Activated CD8-positive, alpha-beta memory T cell treated with anti-CD3 and anti-CD28 coated beads for 36 hours (primary cell): Measurements from ENCODE around the gene POU2F3. TPM values are rescaled to one million over a fixed set of nuclear protein-coding genes. Genes with fewer than 3 reads are reported as not detected.

Source experiments
- CTCF ChIA-PET: fragments of 350-600 bp; sonication (Branson Sonifier 250); formaldehyde crosslinking; loops from one replicate; lab custom pipeline; 2021; ENCODE audit warnings: antibody characterized with exemption; lab: Charles Lee
- POLR2A ChIA-PET: fragments of 350-600 bp; sonication (Branson Sonifier 250); formaldehyde crosslinking; loops from one replicate; lab custom pipeline; 2021; ENCODE audit warnings: antibody characterized with exemption; lab: Charles Lee
- total RNA-seq, 2 experiments: library from RNA; stranded (reverse); gene quantifications; one replicate each; pipeline ENCODE4 v1.2.3, GENCODE V29; 2021

POU2F3 gene
- total RNA-seq = not detected

DNA sequence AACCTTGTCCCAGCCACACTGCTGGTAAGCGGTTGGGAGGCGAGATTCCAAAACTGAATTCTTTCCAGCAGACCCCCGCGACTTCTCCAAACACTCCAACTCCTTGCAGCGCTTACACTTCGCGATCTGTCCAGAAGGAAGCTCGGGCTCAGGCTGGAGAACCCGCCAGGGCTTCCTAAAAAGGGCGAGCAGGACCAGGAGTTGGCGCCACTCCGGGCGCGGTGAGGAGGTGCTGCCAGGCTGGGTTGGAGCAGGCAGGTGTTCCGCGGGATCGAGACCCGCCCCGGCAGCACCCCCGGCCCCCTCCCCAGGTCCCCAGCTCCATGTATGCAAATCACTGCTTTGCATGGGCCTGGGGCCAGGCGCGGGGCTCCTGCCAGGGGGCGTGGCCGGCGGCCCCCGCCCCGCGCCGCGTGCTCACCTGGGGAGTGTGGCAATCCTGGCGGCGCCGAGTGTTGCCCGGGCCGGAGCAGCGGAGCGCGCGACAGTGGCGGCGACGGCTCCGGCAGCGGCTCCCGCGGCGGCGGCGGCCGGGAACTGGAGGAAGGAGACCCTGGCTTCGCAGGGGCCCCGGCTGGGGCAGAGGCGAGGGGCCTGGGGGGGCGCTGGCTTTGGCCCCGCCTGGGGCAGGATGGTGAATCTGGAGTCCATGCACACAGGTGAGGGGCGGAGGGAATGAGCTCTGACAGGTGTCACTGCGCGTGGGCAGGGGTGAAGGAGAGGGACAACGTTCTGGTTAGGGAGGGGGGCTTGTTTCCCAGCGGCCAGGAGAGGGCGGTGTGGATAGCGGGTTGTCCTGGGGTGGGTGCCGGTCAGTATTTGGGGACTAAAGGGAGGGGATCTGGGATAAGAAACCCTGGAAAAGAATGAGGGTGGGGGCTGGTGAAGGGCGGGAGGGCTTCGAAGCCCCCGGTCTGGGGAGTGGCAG lies at the start of gene POU2F3:
Gene POU2F3 (plus strand): TSS at position 428 of the 928 bp plus-strand sequence. CDS start 204 bp downstream, at position 632.
- ChIA-PET CTCF (interaction anchor here (0.6 to 2.1 kb wide), 4 partner anchors 9 to 64 kb away, joined by 3 to 8 read pairs (median 4); no protein-coding TSS in a partner anchor), POLR2A (no interaction called here)

DNA sequence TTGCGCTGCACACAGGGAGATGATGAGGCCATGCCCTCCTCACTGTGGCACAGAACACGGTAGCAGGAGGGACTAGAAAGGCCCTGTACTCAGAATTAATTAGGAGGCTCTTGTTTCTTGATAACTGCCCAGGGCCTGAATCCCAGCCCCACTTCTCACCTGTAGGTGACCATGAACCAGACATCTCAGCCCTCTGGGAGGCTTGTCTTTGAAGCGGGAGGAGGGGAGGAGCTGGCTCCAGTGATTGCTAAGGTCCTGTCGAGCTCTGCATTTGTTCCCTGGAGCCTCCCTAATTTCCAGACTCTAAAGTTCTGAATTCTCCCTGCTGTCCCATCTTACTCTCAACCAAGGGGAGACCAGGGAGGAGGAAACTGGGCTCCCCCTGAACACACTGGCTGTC lies 48.9 kb upstream of the POU2F3 start:
- CTCF ChIA-PET = interaction anchor here (1.0 kb wide), 1 partner anchor 83 kb away, joined by 3 read pairs; no protein-coding TSS in a partner anchor
- POLR2A ChIA-PET = no interaction called here

DNA sequence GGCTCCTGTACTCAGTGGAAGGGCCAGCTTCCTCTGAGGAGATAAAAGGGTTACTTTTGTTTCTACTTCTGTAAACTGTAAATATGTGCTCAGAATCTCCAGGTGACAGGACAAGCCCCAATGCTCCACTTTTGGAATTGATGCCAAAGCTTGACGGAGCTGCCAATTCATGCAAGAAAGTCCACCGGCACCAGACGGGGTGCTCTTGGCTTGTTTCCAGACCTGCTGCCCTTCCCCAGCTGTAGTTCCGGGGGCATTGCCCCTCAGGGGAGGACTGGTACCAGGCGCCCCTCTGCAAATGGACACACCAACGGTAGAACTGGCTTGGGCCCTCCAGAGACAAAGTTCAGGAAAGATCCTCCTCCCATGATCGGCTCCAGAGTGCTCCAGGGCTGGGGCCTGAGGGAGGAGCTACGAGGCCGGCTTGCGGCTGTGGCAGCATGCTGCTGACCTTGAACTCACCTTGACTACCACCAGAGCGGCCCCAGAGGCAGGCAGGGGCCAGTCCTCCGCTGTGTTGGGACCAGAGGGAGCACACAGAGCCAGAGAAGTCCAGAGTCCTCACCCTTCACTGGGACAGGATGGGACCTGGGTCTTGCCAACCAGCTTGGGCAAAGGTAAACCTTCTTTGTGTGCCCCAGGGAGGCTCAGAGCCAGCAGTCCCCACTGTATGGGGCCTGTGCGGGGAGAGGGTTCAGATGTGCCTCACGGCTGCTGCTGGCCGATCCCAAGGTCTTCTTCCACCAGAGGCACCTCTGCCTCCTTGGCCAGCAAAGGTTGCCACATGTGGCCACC lies 46.9 kb upstream of the POU2F3 start:
- POLR2A ChIA-PET = no interaction called here

DNA sequence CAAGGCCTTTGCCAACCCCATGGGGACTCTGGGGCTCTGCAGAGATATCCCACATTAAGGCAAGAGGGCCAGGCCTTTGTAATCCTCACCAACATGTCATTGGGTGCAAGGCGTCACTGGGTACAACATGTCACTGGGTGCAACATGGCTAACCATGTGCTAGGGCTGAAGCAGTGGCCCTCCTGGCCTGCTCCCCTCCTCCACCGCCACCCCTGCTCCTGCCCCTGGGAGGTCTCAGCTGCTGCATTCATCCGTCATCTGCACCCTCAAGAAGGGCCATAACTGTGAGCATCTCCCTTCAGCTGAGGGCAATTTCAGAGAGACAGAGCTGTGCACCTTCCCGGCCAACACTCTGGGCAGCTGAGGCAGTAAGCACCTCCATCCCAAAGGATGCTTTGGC lies 45.8 kb upstream of the POU2F3 start:
- ChIA-PET CTCF (no interaction called here), POLR2A (no interaction called here)

More for the DNA sequence above, 46.9 kb upstream of the POU2F3 start:
- CTCF ChIA-PET = no interaction called here

DNA sequence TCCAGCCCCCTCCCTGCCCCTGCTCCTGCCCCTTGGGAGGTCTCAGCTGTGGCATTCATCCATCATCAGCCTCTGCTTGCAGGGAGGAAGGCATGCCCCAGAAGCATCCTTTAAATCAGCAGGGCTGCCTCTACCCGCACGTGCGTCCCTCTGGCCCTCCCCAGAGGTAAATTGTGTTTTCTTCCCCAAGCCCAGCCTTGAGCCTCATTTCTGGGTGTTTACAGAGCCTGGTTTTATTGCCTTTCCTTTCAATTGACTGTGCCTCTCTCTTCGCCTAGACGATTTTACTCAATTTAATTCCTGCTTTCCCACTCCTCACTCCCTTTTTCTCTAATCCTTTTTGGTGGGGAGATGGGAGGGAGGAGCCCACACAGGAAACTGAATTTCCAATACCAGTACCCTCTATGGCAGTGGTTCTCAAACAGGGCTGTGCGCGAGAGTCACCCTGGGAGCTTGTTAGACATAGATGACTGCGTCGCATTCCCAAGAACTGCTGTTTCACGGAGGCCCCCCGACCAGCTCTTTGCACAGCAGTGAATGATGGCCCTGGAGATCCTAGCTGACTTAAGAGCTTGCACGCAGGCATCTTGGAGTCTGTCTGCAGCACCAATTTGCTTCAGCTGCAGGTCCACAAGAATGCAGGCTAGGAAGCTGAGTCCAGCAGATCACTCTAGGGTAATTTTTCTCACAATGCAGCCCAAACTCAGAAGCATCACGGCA lies 44.2 kb upstream of the POU2F3 start:
- POLR2A ChIA-PET = no interaction called here

DNA sequence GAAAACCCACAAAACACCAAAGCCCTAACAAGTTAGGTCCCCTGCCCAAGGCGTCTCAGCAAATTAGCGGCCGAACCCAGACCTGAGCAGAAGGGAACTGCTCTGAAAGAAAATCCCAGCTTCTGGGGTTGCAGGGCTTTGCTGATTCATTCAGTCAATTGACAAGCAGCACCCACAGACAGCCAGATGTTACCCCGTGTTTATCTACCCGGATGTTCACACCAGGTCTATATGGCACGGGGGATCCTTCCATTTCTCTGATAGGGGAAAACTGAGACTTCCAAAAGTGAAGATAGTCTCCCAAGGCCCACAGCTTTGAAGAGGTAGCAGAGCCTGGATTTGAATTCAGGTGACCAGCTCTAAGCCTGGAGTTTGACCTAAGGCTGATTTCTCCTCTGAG lies 43.1 kb upstream of the POU2F3 start:
- ChIA-PET CTCF (no interaction called here), POLR2A (no interaction called here)

More for the DNA sequence above, 44.2 kb upstream of the POU2F3 start:
- CTCF ChIA-PET = no interaction called here

DNA sequence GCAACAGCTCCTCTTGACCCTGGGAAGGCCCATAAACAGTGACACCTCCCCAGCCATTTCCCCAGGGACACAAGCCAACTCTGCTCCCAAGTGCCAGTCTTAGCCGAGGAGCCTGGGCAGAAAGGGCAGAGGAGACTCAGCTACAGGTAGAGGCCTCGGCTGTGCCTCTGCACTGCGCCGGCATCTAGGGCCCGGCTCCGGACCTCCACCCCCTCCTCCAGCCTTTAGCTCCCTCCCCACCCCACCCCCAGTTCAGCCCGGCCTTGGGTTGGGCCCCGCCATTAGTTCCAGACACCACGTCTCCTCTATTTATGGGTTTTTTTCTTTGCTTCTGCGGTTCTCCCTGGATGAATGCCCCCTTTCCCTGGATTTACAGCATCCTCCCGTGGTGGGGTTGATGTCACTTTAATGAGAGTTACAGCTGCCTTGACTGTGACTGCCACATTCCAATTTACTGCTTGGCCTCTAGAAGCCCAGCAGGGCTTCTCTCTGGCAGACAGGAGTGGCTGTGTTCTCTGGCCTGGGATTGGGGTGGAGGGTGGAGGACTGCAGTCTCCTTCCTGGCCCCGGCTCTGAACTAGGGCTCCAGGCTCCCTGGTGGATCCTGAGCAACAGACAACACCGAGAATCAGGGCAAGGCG lies 42.6 kb upstream of the POU2F3 start:
- ChIA-PET CTCF (interaction anchor here (0.6 kb wide), 1 partner anchor 91 kb away, joined by 3 read pairs; no protein-coding TSS in a partner anchor), POLR2A (no interaction called here)

DNA sequence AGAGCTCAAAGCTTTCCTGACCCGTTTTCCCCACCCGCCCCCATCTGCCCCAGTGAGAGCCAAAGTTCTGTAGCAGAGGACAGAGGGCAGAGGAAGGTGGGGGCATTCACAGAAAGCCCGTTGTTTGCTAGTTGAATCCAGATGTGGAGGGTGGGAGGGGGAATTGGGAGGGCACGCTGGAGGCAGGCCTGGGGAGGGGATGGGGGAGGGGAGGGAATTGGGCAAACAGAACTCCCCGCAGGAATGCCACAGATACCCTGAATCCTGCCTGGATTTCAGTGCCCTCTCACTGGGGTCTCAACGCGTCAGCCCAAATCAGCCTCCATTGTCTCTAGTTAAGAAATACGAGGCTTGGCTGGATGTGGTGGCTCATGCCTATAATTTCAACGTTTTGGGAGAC lies 42.0 kb upstream of the POU2F3 start:
- ChIA-PET CTCF (interaction anchor here (0.6 kb wide), 1 partner anchor 92 kb away, joined by 3 read pairs; no protein-coding TSS in a partner anchor), POLR2A (no interaction called here)

DNA sequence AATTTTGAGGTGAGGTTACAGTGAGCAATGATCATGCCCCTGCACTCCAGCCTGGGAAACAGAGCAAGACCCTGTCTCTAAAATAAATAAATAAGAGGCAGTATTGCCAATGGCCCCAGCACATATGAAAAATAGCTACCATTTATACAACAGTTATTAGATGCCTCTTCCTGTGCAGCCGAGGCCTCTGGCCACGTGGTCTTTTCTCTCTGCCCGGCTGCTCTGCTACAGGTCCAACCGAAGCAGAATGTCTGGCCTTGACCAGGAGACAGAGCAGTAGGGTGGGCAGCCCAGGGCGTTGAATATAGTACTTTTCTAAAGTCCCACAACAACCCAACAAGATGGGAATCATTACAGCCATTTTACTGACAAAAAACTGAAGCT lies 41.5 kb upstream of the POU2F3 start:
- CTCF ChIA-PET = no interaction called here
- POLR2A ChIA-PET = no interaction called here

DNA sequence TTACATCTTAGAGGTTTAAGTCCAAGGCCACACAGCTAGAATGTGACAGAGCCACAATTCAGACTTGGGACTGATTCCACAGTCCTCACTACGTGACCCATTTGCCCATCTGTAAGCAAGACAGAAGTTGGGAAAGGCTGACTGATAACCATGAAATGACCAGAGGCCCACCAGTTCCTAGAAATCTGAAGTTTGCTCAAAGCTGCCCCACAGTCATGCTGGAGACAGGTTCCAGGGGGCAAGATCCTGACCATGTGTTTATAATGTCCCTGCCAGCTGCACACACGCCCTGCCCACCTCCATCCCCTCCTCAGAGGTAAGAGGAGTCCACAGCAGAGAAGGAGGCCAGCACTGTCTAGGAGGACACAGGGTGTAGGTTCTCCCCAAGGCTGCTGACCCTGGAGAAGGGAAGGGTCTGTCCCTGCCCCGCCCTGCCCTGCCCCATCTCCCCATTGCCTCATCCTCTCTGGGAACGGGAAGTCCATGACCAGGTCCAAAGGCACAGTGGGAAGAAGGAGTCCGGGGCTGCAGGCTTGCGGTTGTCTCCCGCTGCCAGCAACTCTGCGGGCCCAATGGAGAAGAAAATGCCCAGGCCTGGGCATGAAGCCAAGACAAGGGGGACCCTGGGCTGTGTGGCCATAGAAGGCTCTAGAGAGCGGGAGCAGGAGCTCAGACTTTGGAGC lies 41.0 kb upstream of the POU2F3 start:
- POLR2A ChIA-PET = no interaction called here

DNA sequence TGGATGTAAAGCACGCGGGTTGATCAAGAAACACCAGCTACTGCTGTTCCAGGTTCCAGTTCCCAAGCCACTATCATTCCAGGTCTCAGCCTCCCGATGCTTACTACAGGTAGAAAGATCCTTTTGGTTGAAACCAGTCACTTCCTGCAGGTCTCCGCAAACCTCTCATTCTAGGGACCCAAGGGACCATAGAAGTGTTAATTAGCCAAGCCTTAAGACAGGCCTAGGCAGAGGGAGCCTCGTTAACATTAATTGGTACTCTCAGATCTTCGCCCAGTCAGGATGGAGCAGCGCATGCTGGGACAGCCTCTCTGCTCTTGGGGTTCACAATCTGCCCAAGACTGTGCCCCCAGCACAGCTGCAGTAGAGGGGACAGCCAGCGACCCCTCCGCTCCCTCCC lies 40.3 kb upstream of the POU2F3 start:
- CTCF ChIA-PET = no interaction called here
- POLR2A ChIA-PET = no interaction called here

More for the DNA sequence above, 41.0 kb upstream of the POU2F3 start:
- CTCF ChIA-PET = no interaction called here

DNA sequence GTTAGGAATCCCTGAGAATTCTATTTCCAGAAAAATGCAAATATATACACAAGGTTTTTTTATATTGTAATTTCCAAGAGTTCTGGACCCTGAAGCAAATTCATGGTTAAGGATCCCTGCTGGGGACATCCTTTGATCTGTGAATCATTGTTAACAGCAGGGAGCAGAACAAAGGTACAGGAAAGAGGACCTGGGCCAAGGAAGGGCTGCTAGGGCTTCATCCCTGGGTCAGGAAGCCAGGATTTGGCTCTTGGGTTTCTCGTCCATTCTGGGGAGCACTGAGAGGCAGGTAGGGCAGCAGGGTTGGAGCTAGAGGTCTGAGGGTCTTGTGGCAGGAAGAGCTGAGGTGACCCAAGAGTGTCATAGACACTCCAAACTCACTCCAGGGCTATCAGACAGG lies 39.3 kb upstream of the POU2F3 start:
- CTCF ChIA-PET = no interaction called here

DNA sequence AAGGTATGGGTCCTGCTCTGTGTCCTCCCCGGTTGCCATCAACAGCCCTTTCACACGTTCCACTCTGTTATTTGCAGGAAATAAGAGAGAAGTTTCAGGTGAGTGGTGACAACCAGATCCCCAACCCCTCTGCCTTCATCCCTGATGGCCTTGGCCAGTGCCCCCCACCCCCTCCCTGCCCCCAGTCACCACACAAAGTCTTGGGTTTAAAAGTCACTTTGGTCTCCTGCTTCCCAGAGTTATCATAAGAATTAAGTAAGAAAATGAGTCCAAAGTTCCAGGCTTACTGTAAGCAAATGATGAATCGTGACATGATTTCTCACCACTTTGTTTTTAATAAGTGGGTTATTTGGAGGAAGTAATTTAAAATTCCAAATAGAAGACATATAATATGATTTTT lies 38.3 kb upstream of the POU2F3 start:
- CTCF ChIA-PET = no interaction called here

More for the DNA sequence above, 39.3 kb upstream of the POU2F3 start:
- POLR2A ChIA-PET = no interaction called here

DNA sequence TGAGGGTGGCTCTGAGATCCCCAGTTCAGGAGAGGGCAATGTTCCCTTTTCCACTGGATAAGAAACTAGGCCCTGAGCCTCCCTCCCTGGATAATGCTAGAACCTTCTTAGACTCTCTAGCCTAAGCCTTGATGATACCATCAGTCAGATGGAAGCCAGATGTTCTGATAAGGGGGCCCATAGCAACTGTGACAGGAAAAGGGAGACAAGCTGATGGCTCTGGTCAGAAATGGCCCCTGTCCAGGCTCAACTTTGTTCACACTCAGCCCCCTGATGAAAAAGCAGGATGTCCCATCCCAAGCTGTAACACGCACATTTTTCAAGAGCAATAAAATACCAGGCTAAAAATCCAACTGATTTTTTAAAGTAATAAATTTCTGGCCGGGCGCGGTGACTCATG lies 36.3 kb upstream of the POU2F3 start:
- ChIA-PET CTCF (interaction anchor here (1.0 kb wide), 1 partner anchor 32 kb away, joined by 3 read pairs; no protein-coding TSS in a partner anchor), POLR2A (no interaction called here)

More for the DNA sequence above, 38.3 kb upstream of the POU2F3 start:
- POLR2A ChIA-PET = no interaction called here

DNA sequence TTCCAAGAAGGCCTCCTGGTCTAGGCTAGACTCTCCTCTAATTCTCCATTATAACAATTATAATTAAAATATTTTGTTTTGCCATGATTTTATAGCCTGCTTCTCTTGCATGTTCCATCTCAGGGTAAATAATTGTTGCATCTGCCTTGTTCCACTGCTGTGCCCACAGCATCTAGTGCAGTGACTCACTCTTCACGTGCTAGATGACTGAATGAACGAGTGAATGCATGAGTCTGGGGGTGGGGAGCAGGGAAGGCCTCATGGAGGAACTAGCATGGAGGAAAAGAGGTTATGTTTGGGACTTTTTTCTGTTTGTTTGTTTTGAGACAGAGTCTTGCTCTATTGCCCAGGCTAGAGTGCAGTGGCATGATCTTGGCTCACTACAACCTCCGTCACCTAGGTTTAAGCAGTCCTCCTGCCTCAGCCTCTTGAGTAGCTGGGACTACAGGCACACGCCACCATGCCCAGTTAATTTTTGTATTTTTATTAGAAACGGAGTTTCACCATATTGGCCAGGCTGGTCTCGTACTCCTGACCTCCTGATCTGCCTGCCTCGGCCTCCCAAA lies 34.3 kb upstream of the POU2F3 start:
- CTCF ChIA-PET = no interaction called here
- POLR2A ChIA-PET = no interaction called here

DNA sequence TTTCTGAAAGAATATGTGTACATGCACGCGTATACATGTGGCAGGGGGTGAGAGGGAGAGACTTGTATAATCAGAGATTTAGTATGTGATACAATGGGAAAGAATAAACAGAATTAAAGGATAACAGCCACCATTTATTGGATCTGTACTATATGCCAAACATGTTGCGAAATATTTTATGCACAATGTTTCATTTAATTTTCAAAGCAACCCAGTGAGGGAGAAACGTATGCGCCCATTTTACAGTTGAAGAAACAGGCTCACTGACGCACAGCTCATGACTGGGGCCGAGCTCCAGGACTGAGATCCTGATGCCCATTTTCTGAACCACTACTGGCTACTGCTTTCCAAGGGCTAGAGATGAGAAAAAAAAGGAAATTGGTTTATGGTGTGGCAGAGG lies 32.4 kb upstream of the POU2F3 start:
- CTCF ChIA-PET = no interaction called here
- POLR2A ChIA-PET = no interaction called here

DNA sequence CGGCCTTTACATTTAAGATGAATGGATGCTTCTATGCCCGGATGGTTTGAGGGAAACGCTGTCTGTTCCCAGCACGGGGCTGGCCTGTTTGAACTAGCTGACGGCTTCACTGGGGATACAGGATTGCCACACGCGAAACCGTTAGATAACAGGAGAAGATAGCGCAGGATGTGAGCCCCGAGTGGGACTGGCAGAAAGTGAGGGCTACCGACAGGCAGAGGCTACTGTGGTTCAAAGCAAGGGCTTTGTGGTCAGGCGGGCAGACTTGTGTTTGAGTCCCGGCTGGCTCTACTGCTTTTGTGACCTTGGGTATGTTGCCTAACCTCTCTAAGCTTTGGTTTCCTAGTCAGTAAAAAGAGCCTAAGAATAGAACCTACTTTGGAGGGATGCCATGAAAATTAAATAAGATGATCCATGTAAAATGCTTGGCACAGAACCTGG lies 31.9 kb upstream of the POU2F3 start:
- POLR2A ChIA-PET = no interaction called here
- CTCF ChIA-PET = no interaction called here

DNA sequence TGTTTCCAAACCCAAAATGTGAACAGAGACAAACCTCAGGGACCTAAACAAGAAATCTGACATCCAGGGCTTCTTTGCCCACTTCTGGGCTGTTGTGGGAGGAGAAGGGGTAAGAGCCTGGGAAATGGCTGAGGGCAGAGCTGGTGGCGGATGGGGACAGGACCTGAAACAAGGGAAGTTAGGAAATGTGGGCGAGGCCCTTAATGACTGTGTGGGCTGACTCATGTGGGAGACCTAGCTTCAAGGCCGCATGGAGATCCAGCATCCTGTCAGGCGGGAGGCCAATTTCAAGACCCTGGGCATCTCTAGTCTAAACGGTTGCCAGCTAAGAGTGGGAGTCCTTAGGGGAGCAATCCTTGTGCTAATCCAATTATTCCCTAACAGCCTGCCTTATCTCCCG lies 31.2 kb upstream of the POU2F3 start:
- POLR2A ChIA-PET = no interaction called here
- CTCF ChIA-PET = no interaction called here
